Heart left ventricle (tissue), 16 donors: Measurements from ENCODE around the gene TBCD. TPM values are rescaled to one million over a fixed set of nuclear protein-coding genes. Genes with fewer than 3 reads are reported as not detected.
"Not testable (repeated sequence)": the region's sequence is repeated elsewhere in the genome, so short reads cannot be mapped to it uniquely, and the experiment has no call there.

Experiments used
- ATAC-seq, 4 donors: fragments of 200-7000 bp; cut with Tn5 transposase; one replicate each; pipeline ENCODE4 v1.9.1; 2020 to 2022; ENCODE audit warnings: moderate library complexity in 4 of 4, mild to moderate bottlenecking in 3 of 4, moderate number of reproducible peaks in 1 of 4
- DNase-seq, 5 donors: peaks; one replicate each; pipeline ENCODE4 v3.0.0-alpha.2; 2020
- H3K27ac ChIP-seq, 12 donors: fragments of 200-600 bp; sonication (generic) in 4 of 12; one replicate each; pipeline versions ENCODE4 v1.5.0 to v1.8.0; 2016 to 2022; ENCODE audit warnings: mild to moderate bottlenecking in 2 of 12
- H3K27me3 ChIP-seq, 9 donors: fragments of 200-600 bp; sonication (generic) in 2 of 9; one replicate each; pipeline versions ENCODE4 v1.5.1 to v1.8.0; 2016 to 2022; ENCODE audit warnings: mild to moderate bottlenecking in 3 of 9
- H3K36me3 ChIP-seq, 9 donors: fragments of 200-600 bp; sonication (generic) in 2 of 9; one replicate each; pipeline versions ENCODE4 v1.5.0 to v1.8.0; 2018 to 2022; ENCODE audit warnings: mild to moderate bottlenecking in 2 of 9
- H3K4me1 ChIP-seq, 12 donors: fragments of 200-600 bp; sonication (generic) in 4 of 12; one replicate each; pipeline versions ENCODE4 v1.5.0 to v1.8.0; 2016 to 2022; ENCODE audit warnings: mild to moderate bottlenecking in 3 of 12
- H3K4me3 ChIP-seq, 12 donors: fragments of 200-600 bp; sonication (generic) in 4 of 12; one replicate each; pipeline versions ENCODE4 v1.5.0 to v1.8.0; 2017 to 2022; ENCODE audit warnings: mild to moderate bottlenecking in 9 of 12, moderate library complexity in 4 of 12
- H3K9me3 ChIP-seq, 12 donors: fragments of 200-600 bp; sonication (generic) in 4 of 12; one replicate each; pipeline versions ENCODE4 v1.5.0 to v1.8.0; 2016 to 2022; ENCODE audit warnings: mild to moderate bottlenecking in 1 of 12
- CTCF ChIP-seq, 12 donors: fragments of 200-600 bp; sonication (generic) in 4 of 12; IDR thresholded peaks; one replicate each; pipeline versions ENCODE4 v1.5.0 to v1.8.0; 2018 to 2022; ENCODE audit warnings: antibody characterized with exemption in 12 of 12, mild to moderate bottlenecking in 5 of 12
- POLR2A ChIP-seq, 2 donors: fragments of 450-650 bp; IDR thresholded peaks; one replicate each; pipeline ENCODE4 v1.6.1; 2017; ENCODE audit warnings: antibody characterized with exemption in 2 of 2, mild to moderate bottlenecking in 2 of 2, moderate library complexity in 2 of 2
- WGBS, 4 donors: extraction: QIAGEN DNeasy Blood & Tissue Kit in 2 of 4; methylation state at CpG; one replicate each; pipeline versions ENCODE4 v1.1.5 to v1.1.7; 2013 to 2018; 5-methylcytosine and 5-hydroxymethylcytosine counted together
- intact Hi-C, 10 donors: fragments of 100-400 bp; cut with DNase I; formaldehyde crosslinking; loops; one replicate each; pipeline versions ENCODE4 v1.11.1 to v1.14.2; 2022
- polyA plus RNA-seq, 2 donors: library from polyadenylated mRNA; stranded (reverse); fragments of 200-250 nt; gene quantifications; one replicate each; pipeline ENCODE4 v1.2.3, GENCODE V29; 2013
- total RNA-seq, 9 donors: library from RNA; depleted of rRNA in 2 of 9; stranded (reverse); fragments of >200 nt in 2 of 9; fragmentation: NEBNext Ultra II Directional in 3 of 9; extraction: Animal tissue kit (Norgen Biotek cat#: 25700) in 3 of 9; gene quantifications; one replicate each; pipeline versions ENCODE4 v1.1.0 to v1.2.4, GENCODE V29; 2016 to 2023
- donor health status: ischemic (EF 13 %, LVEDD 7.1; RV severe dilation, severe dysfunction).
- donor health status: healthy with polysubstance abuse.
- donor health status: DM: no; HTN: yes; CAD: no.
- donor health status: DM: no; HTN: no; CAD: no.
- donor health status: ischemic (EF 25% LVEDD 6.9; RV normal size, moderate dysfunction).
- donor health status: ischemic (EF 25% LVEDD 5.7; RV mildly dilated, moderate dysfunction).
- donor health status: healthy.
- donor health status: DM: yes; HTN: yes; CAD: no.
- donor health status: ischemic (EF 35%, LVEDD 5.7; RV mildly dilated, moderate dysfunction).
- donor health status: nonischemic (EF 11% LVEDD 7.7; RV severe dilation, severe dysfunction).
- donor health status: DM: yes; HTN: yes; CAD: no.
- donor health status: PGD.
- donor health status: ischemic (EF 29% LVEDD 5.4; RV normal size, mild dysfunction).
- donor health status: nonischemic (EF 23%, LVEDD 6.1; RV moderate dilation, normal function).

TBCD gene
- total and polyA plus RNA-seq, 11 donors = 36.9 to 98.4 (median 58.5) TPM

GRCh38 chr17:82949361-82949760, 197.5 kb downstream of the TBCD start:
- intact Hi-C loops = no loop called here
- Histone ChIP-seq H3K27me3 (no peaks in the 10 kb centered on the region), H3K4me3 (no peak overlapping the region), H3K4me1 (no peaks in the 10 kb centered on the region), H3K27ac (no peak overlapping the region), H3K9me3 (peaks cover 0 to 46% (median 19%) of the 10 kb centered on the region in 12 donors), H3K36me3 (peaks cover 0 to 25% (median 1%) of the 10 kb centered on the region in 9 donors)
- peak in 1 of 5 donors; percentile 18 for DNase-seq
- no peak for ATAC-seq
- WGBS, 4 donors = 94 to 98% (median 96%) methylated on average over 20 of the region's 20 CpGs
- TF ChIP-seq POLR2A (IDR thresholded peaks at IDR 0.05) = no peak
- TF ChIP-seq CTCF (IDR thresholded peaks at IDR 0.05) = no peak

GRCh38 chr17:82949984-82950383, 198.1 kb downstream of the TBCD start:
- DNase-seq = peak in 1 of 5 donors; percentile 20
- H3K9me3 ChIP-seq = peaks cover 0 to 46% (median 13%) of the 10 kb centered on the region in 12 donors
- intact Hi-C loops = no loop called here
- H3K36me3 ChIP-seq = peaks cover 0 to 18% (median 0%) of the 10 kb centered on the region in 9 donors
- no peak overlapping the region for H3K4me3 ChIP-seq
- H3K4me1 ChIP-seq = no peaks in the 10 kb centered on the region
- no peak overlapping the region for H3K27ac ChIP-seq
- no peaks in the 10 kb centered on the region for H3K27me3 ChIP-seq
- WGBS, 4 donors = 97 to 99% (median 98%) methylated on average over 10 of the region's 10 CpGs
- TF ChIP-seq POLR2A (IDR thresholded peaks at IDR 0.05) (no peak), CTCF (IDR thresholded peaks at IDR 0.05) (no peak)
- no peak for ATAC-seq

- intact Hi-C loops = no loop called here
- Histone ChIP-seq H3K9me3 (peaks cover 0 to 46% (median 6%) of the 10 kb centered on the region in 12 donors), H3K4me3 (no peak overlapping the region), H3K27ac (no peak overlapping the region), H3K27me3 (no peaks in the 10 kb centered on the region), H3K36me3 (peaks cover 0 to 12% (median 0%) of the 10 kb centered on the region in 9 donors), H3K4me1 (no peaks in the 10 kb centered on the region)
- no peak for TF ChIP-seq CTCF (IDR thresholded peaks at IDR 0.05)
- TF ChIP-seq POLR2A (IDR thresholded peaks at IDR 0.05) = no peak
- ATAC-seq (no peak), DNase-seq (peak in 1 of 5 donors; percentile 22)
- 88 to 93% (median 92%) methylated on average over 18 of the region's 18 CpGs for WGBS, 4 donors
Observed at GRCh38 chr17:82950525-82951102, 198.7 kb downstream of the TBCD start.

- TF ChIP-seq CTCF (IDR thresholded peaks at IDR 0.05) (no peak), POLR2A (IDR thresholded peaks at IDR 0.05) (no peak)
- no peaks in the 10 kb centered on the region for H3K4me1 ChIP-seq
- no peak overlapping the region for H3K4me3 ChIP-seq
- no peak overlapping the region for H3K27ac ChIP-seq
- 96 to 99% (median 97%) methylated on average over 13 of the region's 13 CpGs for WGBS, 4 donors
- intact Hi-C loops = no loop called here
- ATAC-seq = no peak
- peaks cover 0 to 36% (median 0%) of the 10 kb centered on the region in 12 donors for H3K9me3 ChIP-seq
- peaks cover 0 to 7% (median 0%) of the 10 kb centered on the region in 9 donors for H3K36me3 ChIP-seq
- peak in 1 of 5 donors; percentile 33 for DNase-seq
- no peaks in the 10 kb centered on the region for H3K27me3 ChIP-seq
Observed at GRCh38 chr17:82952019-82952418, 200.2 kb downstream of the TBCD start.

GRCh38 chr17:82955106-82955505, 203.2 kb downstream of the TBCD start:
- DNase-seq, ATAC-seq, H3K4me3 ChIP-seq, intact Hi-C loops, H3K4me1 ChIP-seq, H3K36me3 ChIP-seq, H3K27me3 ChIP-seq, H3K27ac ChIP-seq: not testable (repeated sequence)
- peaks cover 0 to 34% (median 0%) of the 10 kb centered on the region in 12 donors for H3K9me3 ChIP-seq
- 87 to 90% (median 87%) methylated on average over 3 of the region's 3 CpGs for WGBS, 4 donors

- intact Hi-C loops, DNase-seq, ATAC-seq, H3K27ac ChIP-seq, H3K4me1 ChIP-seq, H3K36me3 ChIP-seq, H3K4me3 ChIP-seq, H3K27me3 ChIP-seq: not testable (repeated sequence)
- 94 to 96% (median 95%) methylated on average over 4 of the region's 4 CpGs for WGBS, 4 donors
- peaks cover 0 to 34% (median 0%) of the 10 kb centered on the region in 12 donors for H3K9me3 ChIP-seq
Observed at GRCh38 chr17:82955627-82956026, 203.8 kb downstream of the TBCD start.
